Heart right ventricle (tissue), 16 donors: Measurements from ENCODE around the gene SLC23A1. TPM values are rescaled to one million over a fixed set of nuclear protein-coding genes. Genes with fewer than 3 reads are reported as not detected.
A peak's percentile ranks its signal among the peaks of the same experiment; 100 is the strongest.

ENCODE experiments used
- ATAC-seq, 8 donors: fragments of 200-7000 bp; cut with Tn5 transposase; one replicate each; pipeline ENCODE4 v1.9.1; 2020; ENCODE audit warnings: mild to moderate bottlenecking in 8 of 8, moderate library complexity in 8 of 8, moderate number of reproducible peaks in 1 of 8
- DNase-seq, 2 donors: peaks; one replicate each; pipeline ENCODE4 v3.0.0-alpha.2; 2020
- H3K27ac ChIP-seq, 10 donors: fragments of 200-600 bp; sonication (generic) in 2 of 10; one replicate each; pipeline versions ENCODE4 v1.5.0 to v1.8.0; 2020 to 2022; ENCODE audit warnings: mild to moderate bottlenecking in 3 of 10
- H3K27me3 ChIP-seq, 7 donors: fragments of 200-600 bp; one replicate each; pipeline ENCODE4 v1.8.0; 2021 to 2022; ENCODE audit warnings: mild to moderate bottlenecking in 2 of 7
- H3K36me3 ChIP-seq, 9 donors: fragments of 200-600 bp; sonication (generic) in 1 of 9; one replicate each; pipeline versions ENCODE4 v1.5.0 to v1.8.0; 2020 to 2022; ENCODE audit warnings: mild to moderate bottlenecking in 2 of 9
- H3K4me1 ChIP-seq, 9 donors: fragments of 200-600 bp; sonication (generic) in 1 of 9; one replicate each; pipeline versions ENCODE4 v1.5.0 to v1.8.0; 2020 to 2022; ENCODE audit warnings: mild to moderate bottlenecking in 4 of 9
- H3K4me3 ChIP-seq, 10 donors: fragments of 200-600 bp; sonication (generic) in 2 of 10; one replicate each; pipeline versions ENCODE4 v1.5.0 to v1.8.0; 2020 to 2022; ENCODE audit warnings: mild to moderate bottlenecking in 7 of 10, moderate library complexity in 2 of 10
- H3K9me3 ChIP-seq, 11 donors: fragments of 200-600 bp in 10 of 11; sonication (generic) in 2 of 11; one replicate each; pipeline versions ENCODE4 v1.5.0 to v1.8.0; 2013 to 2022; ENCODE audit warnings: mild to moderate bottlenecking in 2 of 11, control low read depth in 1 of 11, moderate library complexity in 1 of 11
- CTCF ChIP-seq, 9 donors: fragments of 200-600 bp; sonication (generic) in 2 of 9; IDR thresholded peaks; one replicate each; pipeline versions ENCODE4 v1.5.0 to v1.8.0; 2021 to 2022; ENCODE audit warnings: antibody characterized with exemption in 9 of 9, mild to moderate bottlenecking in 5 of 9, moderate library complexity in 1 of 9
- WGBS, 2 donors: extraction: QIAGEN DNeasy Blood & Tissue Kit; methylation state at CpG; one replicate each; pipeline ENCODE4 v1.1.7; 2013; ENCODE audit warnings: inconsistent platforms in 1 of 2; 5-methylcytosine and 5-hydroxymethylcytosine counted together
- intact Hi-C, 10 donors: fragments of 100-400 bp; cut with DNase I; formaldehyde crosslinking; loops; one replicate each; pipeline versions ENCODE4 v1.11.1 to v1.14.2; 2022
- polyA plus RNA-seq, 2 donors: library from polyadenylated mRNA; stranded (reverse); fragments of 200-250 nt; gene quantifications; one replicate each; pipeline ENCODE4 v1.2.3, GENCODE V29; 2013
- total RNA-seq, 10 donors: library from RNA; stranded (reverse); fragmentation: NEBNext Ultra II Directional in 3 of 10; extraction: Animal tissue kit (Norgen Biotek cat#: 25700) in 3 of 10; gene quantifications; one replicate each; pipeline versions ENCODE4 v1.2.1 to v1.2.4, GENCODE V29; 2021 to 2023
- donor health status: Arrhythmogenic right ventricular cardiomyopathy.
- donor health status: ischemic (EF 13 %, LVEDD 7.1; RV severe dilation, severe dysfunction).
- donor health status: healthy with polysubstance abuse.
- donor health status: DM: no; HTN: yes; CAD: no.
- donor health status: DM: no; HTN: no; CAD: no.
- donor health status: ischemic (EF 25% LVEDD 6.9; RV normal size, moderate dysfunction).
- donor health status: ischemic (EF 25% LVEDD 5.7; RV mildly dilated, moderate dysfunction).
- donor health status: healthy.
- donor health status: DM: yes; HTN: yes; CAD: no.
- donor health status: Ischemic cardiomyopathy.
- donor health status: ischemic (EF 35%, LVEDD 5.7; RV mildly dilated, moderate dysfunction).
- donor health status: nonischemic (EF 11% LVEDD 7.7; RV severe dilation, severe dysfunction).
- donor health status: DM: yes; HTN: yes; CAD: no.
- donor health status: PGD.
- donor health status: ischemic (EF 29% LVEDD 5.4; RV normal size, mild dysfunction).
- donor health status: nonischemic (EF 23%, LVEDD 6.1; RV moderate dilation, normal function).

Gene SLC23A1
- total and polyA plus RNA-seq, 12 donors: 0.19 TPM; not detected in 11

GRCh38 chr5:139344177-139344576, 38.9 kb downstream of the SLC23A1 start:
- DNase-seq: no peak
- intact Hi-C loops: loop anchor here in 6 of 10 donors (5.0 kb wide), 3 partner anchors 47 to 52 kb away; partner anchors contain the start of gene MATR3 (in 4 of the 6)
- Histone ChIP-seq H3K9me3 (no peaks in the 10 kb centered on the region), H3K4me3 (peak overlapping the region in 1 of 10 donors; percentile 69), H3K36me3 (peaks cover 0 to 19% (median 0%) of the 10 kb centered on the region in 9 donors), H3K27me3 (no peaks in the 10 kb centered on the region), H3K27ac (no peak overlapping the region), H3K4me1 (peaks cover 0 to 57% (median 32%) of the 10 kb centered on the region in 9 donors)
- TF ChIP-seq CTCF (IDR thresholded peaks at IDR 0.05): no peak
- 51 to 76% methylated on average over 2 of the region's 2 CpGs for WGBS, 2 donors
- no peak for ATAC-seq

- H3K9me3 ChIP-seq: no peaks in the 10 kb centered on the region
- peak overlapping the region in 7 of 10 donors; percentile 69 to 96 (median 85) for H3K4me3 ChIP-seq
- peaks cover 0 to 16% (median 0%) of the 10 kb centered on the region in 9 donors for H3K36me3 ChIP-seq
- no peak for ATAC-seq
- no peak for DNase-seq
- H3K4me1 ChIP-seq: peaks cover 0 to 51% (median 32%) of the 10 kb centered on the region in 9 donors
- H3K27me3 ChIP-seq: no peaks in the 10 kb centered on the region
- TF ChIP-seq CTCF (IDR thresholded peaks at IDR 0.05): no peak
- peak overlapping the region in 1 of 10 donors; percentile 93 for H3K27ac ChIP-seq
- intact Hi-C loops: loop anchor here in 6 of 10 donors (5.0 kb wide), 3 partner anchors 46 to 51 kb away; partner anchors contain the start of gene MATR3 (in 4 of the 6)
- 80 to 86% methylated on average over 9 of the region's 9 CpGs for WGBS, 2 donors
These were observed 39.6 kb downstream of the SLC23A1 start for GRCh38 chr5:139343476-139343875.

- Histone ChIP-seq H3K27ac (peak overlapping the region; percentile 92 to 99 (median 98)), H3K9me3 (no peaks in the 10 kb centered on the region), H3K36me3 (peaks cover 0 to 15% (median 0%) of the 10 kb centered on the region in 9 donors), H3K4me1 (peaks cover 0 to 41% (median 32%) of the 10 kb centered on the region in 9 donors), H3K4me3 (peak overlapping the region; percentile 69 to 97 (median 84)), H3K27me3 (no peaks in the 10 kb centered on the region)
- WGBS, 2 donors: 0% methylated on average over 16 of the region's 16 CpGs
- intact Hi-C loops: loop anchor here in 6 of 10 donors (5.0 kb wide), 3 partner anchors 45 to 50 kb away; partner anchors contain the start of gene MATR3 (in 4 of the 6)
- ATAC-seq (no peak), DNase-seq (no peak)
- TF ChIP-seq CTCF (IDR thresholded peaks at IDR 0.05): no peak
These were observed 40.7 kb downstream of the SLC23A1 start for GRCh38 chr5:139342423-139342723.

GRCh38 chr5:139341689-139342422, 41.2 kb downstream of the SLC23A1 start, which contains the start of gene PAIP2:
Gene PAIP2 (plus strand): TSS chr5:139341854. CDS start chr5:139363785, 21,931 bp downstream.
- ATAC-seq: peak; percentile 97 to 99 (median 98)
- intact Hi-C loops: loop anchor here in 6 of 10 donors (5.0 kb wide), 3 partner anchors 45 to 50 kb away; partner anchors contain the start of gene MATR3 (in 4 of the 6)

More at GRCh38 chr5:139341689-139342422, 41.2 kb downstream of the SLC23A1 start, which contains the start of gene PAIP2:
- DNase-seq: peak; percentile 98
- no peaks in the 10 kb centered on the region for H3K27me3 ChIP-seq
- TF ChIP-seq CTCF (IDR thresholded peaks at IDR 0.05): peak; percentile 43 to 93 (median 76)
- WGBS, 2 donors: 0% methylated on average over 62 to 66 of the region's 66 CpGs
- peaks cover 0 to 15% (median 0%) of the 10 kb centered on the region in 9 donors for H3K36me3 ChIP-seq
- no peaks in the 10 kb centered on the region for H3K9me3 ChIP-seq
- peak within 1 kb of the TSS; percentile 92 to 99 (median 98) for H3K27ac ChIP-seq
- peaks cover 0 to 40% (median 31%) of the 10 kb centered on the region in 9 donors for H3K4me1 ChIP-seq
- peak within 1 kb of the TSS; percentile 69 to 97 (median 84) for H3K4me3 ChIP-seq
